ENCODE measurements around the gene MYLK2.

MYLK2 gene

DNA sequence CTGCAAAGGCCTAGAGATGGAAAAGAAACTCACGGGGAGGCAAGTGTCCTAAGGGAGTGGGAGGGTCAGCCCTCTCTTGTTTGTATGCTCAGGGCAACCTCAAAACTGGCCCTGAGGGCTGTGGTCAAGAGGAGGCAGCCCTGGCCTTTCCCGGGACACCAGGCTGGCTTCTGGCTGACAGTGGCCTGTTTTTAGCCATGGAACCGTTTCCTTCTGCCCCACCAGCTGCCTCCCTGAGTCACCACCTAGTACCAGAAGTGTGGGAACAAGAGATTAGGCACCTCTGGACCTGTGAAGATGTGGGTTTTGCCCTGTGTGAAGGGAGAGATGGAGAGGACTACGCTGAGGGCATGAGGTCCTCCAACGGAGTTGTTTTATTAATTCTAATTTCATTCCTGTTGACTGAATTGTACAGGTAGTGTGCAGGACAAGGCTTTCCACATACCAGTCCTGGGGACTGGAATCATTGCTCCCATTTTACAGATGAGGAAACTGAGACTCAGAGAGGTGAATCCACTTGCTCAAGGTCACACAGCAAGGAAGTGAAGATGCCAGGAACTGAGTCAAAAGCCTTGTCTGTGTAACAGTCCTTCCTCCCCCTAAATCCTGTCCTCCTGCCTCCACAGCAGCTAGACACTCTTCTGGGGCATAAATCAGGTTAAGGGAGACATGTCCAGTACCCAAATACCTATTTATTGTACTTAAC is 20.8 kb downstream of the MYLK2 start:
- no peak overlapping the region for H3K4me3 ChIP-seq (ENCODE audit: low read depth in 1 of 2, low read length in 2 of 2)
- H3K27ac ChIP-seq (ENCODE audit: low read depth, low read length), result no peak overlapping the region
- peaks cover 0 to 5% of the 10 kb centered on the region in 2 donors for H3K27me3 ChIP-seq (ENCODE audit: control insufficient read depth in 1 of 2, insufficient read depth in 2 of 2, low read length in 2 of 2)
- no peak overlapping the region for H3K9ac ChIP-seq (ENCODE audit: low read length)
- H3K9me3 ChIP-seq (ENCODE audit: low read length), result no peaks in the 10 kb centered on the region
- H3K4me1 ChIP-seq (ENCODE audit: insufficient read depth, low read length), result peaks cover 12% of the 10 kb centered on the region
- no peaks in the 10 kb centered on the region for H3K36me3 ChIP-seq (ENCODE audit: insufficient read depth, low read length)

DNA sequence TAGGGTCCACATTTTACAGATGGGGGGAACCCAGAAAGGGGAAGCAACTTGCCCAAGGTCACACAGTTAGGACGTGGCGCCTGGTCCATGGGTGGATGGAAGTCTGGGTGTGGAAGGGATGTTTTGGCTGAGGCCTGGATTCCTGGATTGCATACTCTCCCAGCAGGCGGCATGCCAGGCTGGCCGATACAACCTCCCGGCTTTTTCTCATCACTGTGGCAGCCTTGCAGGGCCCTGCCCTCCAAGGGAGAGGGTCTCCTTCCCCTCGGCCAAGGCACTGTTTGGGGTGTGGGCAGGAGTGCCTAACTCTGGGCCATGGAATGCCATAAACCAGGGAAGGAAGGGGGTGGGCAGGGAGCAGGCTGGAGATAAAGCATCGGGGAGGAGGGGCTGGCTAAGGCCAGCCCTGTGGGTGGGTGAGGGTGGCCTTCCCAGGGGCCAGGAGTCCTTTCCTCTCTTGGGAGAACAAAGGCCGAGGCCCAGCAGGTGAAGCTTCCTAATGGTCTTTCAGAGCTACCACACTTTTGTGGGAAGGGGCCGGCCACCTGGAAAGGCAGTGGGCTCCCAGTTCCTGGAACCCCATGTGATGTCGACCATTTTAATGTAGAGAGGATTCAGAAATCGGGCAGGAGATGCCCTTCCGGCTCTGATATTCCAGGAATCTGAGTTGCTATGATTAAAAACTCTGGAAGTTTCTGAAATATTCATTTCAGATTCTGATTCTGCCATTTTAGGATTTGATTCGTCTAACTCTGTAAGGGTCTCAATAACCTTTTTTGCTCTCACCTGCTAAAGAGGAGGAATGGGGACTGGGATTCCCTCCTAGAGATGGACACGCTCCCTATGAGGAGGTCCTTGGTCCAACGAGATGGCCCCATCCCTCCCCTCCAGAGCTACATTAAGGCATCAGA is 22.0 kb downstream of the MYLK2 start:
- H3K4me3 ChIP-seq (ENCODE audit: low read depth in 1 of 2, low read length in 2 of 2), result no peak overlapping the region
- peaks cover 8% of the 10 kb centered on the region for H3K4me1 ChIP-seq (ENCODE audit: insufficient read depth, low read length)
- no peak overlapping the region for H3K27ac ChIP-seq (ENCODE audit: low read depth, low read length)

DNA sequence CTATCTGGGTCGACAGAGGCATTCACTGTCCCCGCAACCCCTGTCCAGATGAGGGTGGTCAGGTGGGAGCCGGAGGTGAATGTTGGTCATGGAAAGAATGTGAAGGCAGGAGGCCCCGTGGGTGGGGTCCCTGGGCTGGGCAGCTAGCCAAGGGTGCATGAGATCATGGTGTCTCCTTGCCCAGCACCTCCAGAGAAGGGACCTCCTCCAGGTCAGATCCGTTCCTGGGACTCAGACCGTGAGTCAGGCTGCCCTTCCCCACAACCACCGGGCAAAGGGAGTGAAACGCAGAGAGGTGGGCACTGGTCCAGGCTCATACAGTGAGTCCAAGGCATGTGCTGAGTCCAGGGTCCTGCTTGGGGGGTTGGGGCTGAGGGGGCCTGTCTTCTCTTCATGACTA is 22.8 kb downstream of the MYLK2 start:
- Histone ChIP-seq H3K4me1 (ENCODE audit: insufficient read depth, low read length) (peaks cover under 1% of the 10 kb centered on the region), H3K27me3 (ENCODE audit: control insufficient read depth in 1 of 2, insufficient read depth in 2 of 2, low read length in 2 of 2) (peaks cover 0 to 5% of the 10 kb centered on the region in 2 donors), H3K4me3 (ENCODE audit: low read depth in 1 of 2, low read length in 2 of 2) (no peak overlapping the region)

More for the DNA sequence above, 22.0 kb downstream of the MYLK2 start:
- Histone ChIP-seq H3K27me3 (ENCODE audit: control insufficient read depth in 1 of 2, insufficient read depth in 2 of 2, low read length in 2 of 2) (peaks cover 0 to 5% of the 10 kb centered on the region in 2 donors), H3K9ac (ENCODE audit: low read length) (no peak overlapping the region), H3K36me3 (ENCODE audit: insufficient read depth, low read length) (no peaks in the 10 kb centered on the region), H3K9me3 (ENCODE audit: low read length) (no peaks in the 10 kb centered on the region)

GRCh38 chr20:31842471-31843157 is 23.5 kb downstream of the MYLK2 start:
- Histone ChIP-seq H3K4me1 (ENCODE audit: insufficient read depth, low read length) (no peaks in the 10 kb centered on the region), H3K27me3 (ENCODE audit: control insufficient read depth in 1 of 2, insufficient read depth in 2 of 2, low read length in 2 of 2) (peaks cover 0 to 5% of the 10 kb centered on the region in 2 donors), H3K4me3 (ENCODE audit: low read depth in 1 of 2, low read length in 2 of 2) (no peak overlapping the region), H3K9me3 (ENCODE audit: low read length) (no peaks in the 10 kb centered on the region), H3K36me3 (ENCODE audit: insufficient read depth, low read length) (no peaks in the 10 kb centered on the region), H3K27ac (ENCODE audit: low read depth, low read length) (no peak overlapping the region), H3K9ac (ENCODE audit: low read length) (no peak overlapping the region)

More for the DNA sequence above, 22.8 kb downstream of the MYLK2 start:
- H3K36me3 ChIP-seq (ENCODE audit: insufficient read depth, low read length), result no peaks in the 10 kb centered on the region
- H3K9me3 ChIP-seq (ENCODE audit: low read length), result no peaks in the 10 kb centered on the region
- H3K9ac ChIP-seq (ENCODE audit: low read length), result no peak overlapping the region
- no peak overlapping the region for H3K27ac ChIP-seq (ENCODE audit: low read depth, low read length)

DNA sequence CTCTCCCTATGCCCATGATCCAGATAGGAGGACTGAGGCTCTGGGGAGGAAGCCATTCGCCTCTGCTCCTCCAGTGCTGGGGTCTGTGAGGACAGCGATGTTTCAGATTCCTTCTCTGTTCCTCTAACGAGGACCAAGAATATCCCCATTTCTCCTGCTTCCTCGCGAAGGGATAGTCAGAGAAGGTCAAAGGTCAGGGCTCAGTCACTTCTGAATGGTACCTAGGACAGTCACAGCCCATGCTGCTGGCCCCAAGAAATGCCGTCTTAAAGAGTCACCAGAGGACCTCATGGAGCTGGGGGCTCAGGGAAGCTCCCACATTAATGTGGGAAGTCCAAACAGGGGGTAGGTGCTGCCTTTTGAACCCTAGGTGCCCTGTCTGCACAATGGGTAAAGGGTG is 24.1 kb downstream of the MYLK2 start:
- Histone ChIP-seq H3K4me1 (ENCODE audit: insufficient read depth, low read length) (no peaks in the 10 kb centered on the region), H3K27ac (ENCODE audit: low read depth, low read length) (no peak overlapping the region), H3K36me3 (ENCODE audit: insufficient read depth, low read length) (no peaks in the 10 kb centered on the region), H3K9ac (ENCODE audit: low read length) (no peak overlapping the region), H3K4me3 (ENCODE audit: low read depth in 1 of 2, low read length in 2 of 2) (no peak overlapping the region), H3K9me3 (ENCODE audit: low read length) (no peaks in the 10 kb centered on the region), H3K27me3 (ENCODE audit: control insufficient read depth in 1 of 2, insufficient read depth in 2 of 2, low read length in 2 of 2) (peaks cover 0 to 5% of the 10 kb centered on the region in 2 donors)

DNA sequence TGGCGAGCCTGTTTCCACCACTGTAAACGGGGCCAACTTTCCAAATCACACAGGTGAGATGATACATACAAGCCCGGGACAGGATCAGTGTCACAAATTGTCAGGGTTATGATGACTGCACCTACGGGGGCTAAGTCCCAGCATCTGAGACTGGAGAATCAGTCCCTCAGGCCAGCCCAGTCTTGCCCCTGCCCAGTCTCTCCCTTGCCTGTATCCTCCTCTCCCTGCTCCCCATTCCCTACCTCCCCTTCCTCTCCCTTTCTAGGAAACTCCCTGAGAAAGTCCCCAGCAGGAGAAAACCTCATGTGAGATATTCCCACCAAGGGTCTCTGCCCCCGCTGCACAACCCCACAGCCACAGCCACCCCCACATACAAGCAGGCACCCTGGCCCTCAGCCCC is 24.7 kb downstream of the MYLK2 start:
- H3K36me3 ChIP-seq (ENCODE audit: insufficient read depth, low read length), result no peaks in the 10 kb centered on the region
- peaks cover 0 to 5% of the 10 kb centered on the region in 2 donors for H3K27me3 ChIP-seq (ENCODE audit: control insufficient read depth in 1 of 2, insufficient read depth in 2 of 2, low read length in 2 of 2)
- no peak overlapping the region for H3K4me3 ChIP-seq (ENCODE audit: low read depth in 1 of 2, low read length in 2 of 2)
- H3K27ac ChIP-seq (ENCODE audit: low read depth, low read length), result no peak overlapping the region
- no peak overlapping the region for H3K9ac ChIP-seq (ENCODE audit: low read length)
- no peaks in the 10 kb centered on the region for H3K4me1 ChIP-seq (ENCODE audit: insufficient read depth, low read length)
- no peaks in the 10 kb centered on the region for H3K9me3 ChIP-seq (ENCODE audit: low read length)

GRCh38 chr20:31844737-31845299 is 25.7 kb downstream of the MYLK2 start:
- H3K4me1 ChIP-seq (ENCODE audit: insufficient read depth, low read length), result no peaks in the 10 kb centered on the region
- peaks cover 0 to 13% of the 10 kb centered on the region in 2 donors for H3K27me3 ChIP-seq (ENCODE audit: control insufficient read depth in 1 of 2, insufficient read depth in 2 of 2, low read length in 2 of 2)
- H3K36me3 ChIP-seq (ENCODE audit: insufficient read depth, low read length), result no peaks in the 10 kb centered on the region
- H3K4me3 ChIP-seq (ENCODE audit: low read depth in 1 of 2, low read length in 2 of 2), result no peak overlapping the region
- no peak overlapping the region for H3K9ac ChIP-seq (ENCODE audit: low read length)
- H3K9me3 ChIP-seq (ENCODE audit: low read length), result no peaks in the 10 kb centered on the region
- H3K27ac ChIP-seq (ENCODE audit: low read depth, low read length), result no peak overlapping the region

- Histone ChIP-seq H3K9me3 (ENCODE audit: low read length) (no peaks in the 10 kb centered on the region), H3K9ac (ENCODE audit: low read length) (no peak within 1 kb of the TSS), H3K27ac (ENCODE audit: low read depth, low read length) (no peak within 1 kb of the TSS), H3K4me1 (ENCODE audit: insufficient read depth, low read length) (no peaks in the 10 kb centered on the region), H3K36me3 (ENCODE audit: insufficient read depth, low read length) (no peaks in the 10 kb centered on the region), H3K4me3 (ENCODE audit: low read depth in 1 of 2, low read length in 2 of 2) (no peak within 1 kb of the TSS), H3K27me3 (ENCODE audit: control insufficient read depth in 1 of 2, insufficient read depth in 2 of 2, low read length in 2 of 2) (peaks cover 0 to 16% of the 10 kb centered on the region in 2 donors)
These were observed 26.2 kb downstream of the MYLK2 start, which contains the start of gene FOXS1 for GRCh38 chr20:31845300-31845863. Gene FOXS1 (minus strand): TSS chr20:31845604. CDS start chr20:31845542, 62 bp downstream.

DNA sequence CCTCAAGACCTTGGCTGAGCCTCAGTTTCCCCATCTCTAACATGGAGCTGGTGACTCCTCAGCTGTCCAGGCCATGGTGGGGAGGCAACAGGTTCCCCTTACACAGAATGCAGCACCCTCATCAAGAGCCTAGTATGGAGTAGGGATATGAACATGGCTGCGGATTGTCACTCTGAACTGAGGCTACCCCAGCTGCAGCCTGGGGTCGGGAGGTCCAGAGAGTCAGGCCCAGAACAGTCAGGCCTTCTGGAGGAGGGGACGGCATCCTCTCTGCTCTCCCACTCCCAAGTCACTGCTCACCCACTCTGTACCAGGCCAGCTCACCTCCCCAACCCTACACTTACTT is 27.6 kb downstream of the MYLK2 start:
- Histone ChIP-seq H3K36me3 (ENCODE audit: insufficient read depth, low read length) (no peaks in the 10 kb centered on the region), H3K9ac (ENCODE audit: low read length) (no peak overlapping the region), H3K27me3 (ENCODE audit: control insufficient read depth in 1 of 2, insufficient read depth in 2 of 2, low read length in 2 of 2) (peaks cover 0 to 16% of the 10 kb centered on the region in 2 donors), H3K27ac (ENCODE audit: low read depth, low read length) (no peak overlapping the region), H3K9me3 (ENCODE audit: low read length) (no peaks in the 10 kb centered on the region), H3K4me3 (ENCODE audit: low read depth in 1 of 2, low read length in 2 of 2) (no peak overlapping the region), H3K4me1 (ENCODE audit: insufficient read depth, low read length) (no peaks in the 10 kb centered on the region)

DNA sequence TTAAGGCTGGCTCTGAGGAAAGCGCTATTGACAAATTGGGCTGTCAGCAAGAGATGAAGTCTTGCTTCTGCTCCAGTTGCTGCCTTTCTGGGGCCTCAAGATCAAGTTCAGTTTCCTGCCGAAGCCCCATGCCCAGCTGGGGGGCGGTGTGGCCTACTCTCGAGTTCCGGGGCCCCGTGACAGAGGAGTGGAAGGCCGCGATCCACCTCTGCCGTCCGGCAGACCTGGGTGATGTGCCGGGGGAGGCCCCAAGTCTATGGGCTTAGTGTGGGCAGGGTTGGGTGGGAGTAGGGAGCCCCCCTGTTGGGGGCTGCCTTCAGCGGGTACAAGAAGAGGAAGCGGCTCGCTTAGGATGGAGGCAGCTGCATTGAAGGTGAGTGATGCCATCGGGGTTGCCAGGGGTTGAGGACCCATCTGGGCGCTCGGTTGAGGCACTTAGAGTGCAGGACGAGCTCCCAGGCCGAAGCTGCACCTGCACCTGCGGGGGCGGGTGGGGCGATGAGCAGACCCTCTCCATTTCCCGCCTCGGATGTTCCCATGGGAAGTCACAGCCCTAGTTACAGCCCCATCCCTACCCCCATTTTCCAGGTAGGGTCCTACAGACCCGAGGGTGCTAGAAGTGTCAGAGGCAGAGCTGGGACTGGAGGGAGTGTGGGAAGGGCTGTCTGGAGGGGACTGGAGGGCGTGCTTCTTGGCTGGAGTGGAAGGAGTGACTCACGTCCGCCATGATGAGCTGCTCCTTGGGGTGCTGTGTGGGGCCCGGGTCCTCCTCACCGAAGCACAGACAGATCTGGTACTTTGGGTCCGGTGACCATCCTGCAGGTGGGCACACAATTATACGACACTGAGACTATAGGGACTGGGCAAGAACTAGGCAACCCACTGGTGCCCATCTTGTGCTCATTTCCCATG is 29.2 kb downstream of the MYLK2 start:
- Histone ChIP-seq H3K4me1 (ENCODE audit: insufficient read depth, low read length) (no peaks in the 10 kb centered on the region), H3K4me3 (ENCODE audit: low read depth in 1 of 2, low read length in 2 of 2) (no peak overlapping the region), H3K36me3 (ENCODE audit: insufficient read depth, low read length) (no peaks in the 10 kb centered on the region), H3K27me3 (ENCODE audit: control insufficient read depth in 1 of 2, insufficient read depth in 2 of 2, low read length in 2 of 2) (peaks cover 0 to 16% of the 10 kb centered on the region in 2 donors), H3K9me3 (ENCODE audit: low read length) (no peaks in the 10 kb centered on the region), H3K9ac (ENCODE audit: low read length) (no peak overlapping the region), H3K27ac (ENCODE audit: low read depth, low read length) (no peak overlapping the region)

Measured in muscle layer of colon (tissue), 2 donors.